ENCODE data around the gene EXOC6B. TPM values are rescaled to one million over a fixed set of nuclear protein-coding genes. Genes with fewer than 3 reads are reported as not detected.

The EXOC6B gene
- polyA plus RNA-seq, 4 donors = 6.9 to 12.6 (median 8.5) TPM

GRCh38 chr2:72362733-72363132, 463.1 kb downstream of the EXOC6B start:
- FAIRE-seq = no peak
- peaks cover 0 to 1% (median 0%) of the 10 kb centered on the region in 3 donors for H3K36me3 ChIP-seq (ENCODE audit: control insufficient read depth in 3 of 3, insufficient read depth in 2 of 3, low read depth in 1 of 3, low read length in 3 of 3)

GRCh38 chr2:72361521-72361920, 464.3 kb downstream of the EXOC6B start:
- Histone ChIP-seq H3K27me3 (ENCODE audit: control insufficient read depth in 3 of 3, insufficient read depth in 3 of 3, low read length in 3 of 3) (no peaks in the 10 kb centered on the region), H3K4me3 (ENCODE audit: low read depth in 1 of 3, low read length in 3 of 3) (no peak overlapping the region), H3K27ac (ENCODE audit: low read depth in 1 of 3, low read length in 2 of 3) (no peak overlapping the region), H3K4me1 (ENCODE audit: control insufficient read depth in 3 of 3, insufficient read depth in 2 of 3, low read depth in 1 of 3, low read length in 2 of 3) (no peaks in the 10 kb centered on the region), H3K36me3 (ENCODE audit: control insufficient read depth in 3 of 3, insufficient read depth in 2 of 3, low read depth in 1 of 3, low read length in 3 of 3) (peaks cover 0 to 1% (median 0%) of the 10 kb centered on the region in 3 donors), H3K9me3 (ENCODE audit: control insufficient read depth in 2 of 2, insufficient read depth in 1 of 2, low read depth in 1 of 2, low read length in 1 of 2) (no peaks in the 10 kb centered on the region)
- DNase-seq (no peak), FAIRE-seq (no peak)
- 67 to 85% (median 68%) methylated on average over 2 of the region's 2 CpGs for WGBS, 3 donors

More at GRCh38 chr2:72362733-72363132, 463.1 kb downstream of the EXOC6B start:
- Histone ChIP-seq H3K27ac (ENCODE audit: low read depth in 1 of 3, low read length in 2 of 3) (no peak overlapping the region), H3K27me3 (ENCODE audit: control insufficient read depth in 3 of 3, insufficient read depth in 3 of 3, low read length in 3 of 3) (no peaks in the 10 kb centered on the region), H3K9me3 (ENCODE audit: control insufficient read depth in 2 of 2, insufficient read depth in 1 of 2, low read depth in 1 of 2, low read length in 1 of 2) (no peaks in the 10 kb centered on the region), H3K4me1 (ENCODE audit: control insufficient read depth in 3 of 3, insufficient read depth in 2 of 3, low read depth in 1 of 3, low read length in 2 of 3) (no peaks in the 10 kb centered on the region), H3K4me3 (ENCODE audit: low read depth in 1 of 3, low read length in 3 of 3) (no peak overlapping the region)
- no peak for DNase-seq

- DNase-seq (no peak), FAIRE-seq (no peak)
- H3K27ac ChIP-seq (ENCODE audit: low read depth in 1 of 3, low read length in 2 of 3) = no peak overlapping the region
- no peaks in the 10 kb centered on the region for H3K9me3 ChIP-seq (ENCODE audit: control insufficient read depth in 2 of 2, insufficient read depth in 1 of 2, low read depth in 1 of 2, low read length in 1 of 2)
- H3K4me1 ChIP-seq (ENCODE audit: control insufficient read depth in 3 of 3, insufficient read depth in 2 of 3, low read depth in 1 of 3, low read length in 2 of 3) = no peaks in the 10 kb centered on the region
- 88 to 100% (median 90%) methylated on average over 1 of the region's 1 CpG for WGBS, 3 donors
- H3K36me3 ChIP-seq (ENCODE audit: control insufficient read depth in 3 of 3, insufficient read depth in 2 of 3, low read depth in 1 of 3, low read length in 3 of 3) = peaks cover 0 to 1% (median 0%) of the 10 kb centered on the region in 3 donors
- no peak overlapping the region for H3K4me3 ChIP-seq (ENCODE audit: low read depth in 1 of 3, low read length in 3 of 3)
- no peaks in the 10 kb centered on the region for H3K27me3 ChIP-seq (ENCODE audit: control insufficient read depth in 3 of 3, insufficient read depth in 3 of 3, low read length in 3 of 3)
Measured at GRCh38 chr2:72361042-72361441, 464.8 kb downstream of the EXOC6B start.

DNA sequence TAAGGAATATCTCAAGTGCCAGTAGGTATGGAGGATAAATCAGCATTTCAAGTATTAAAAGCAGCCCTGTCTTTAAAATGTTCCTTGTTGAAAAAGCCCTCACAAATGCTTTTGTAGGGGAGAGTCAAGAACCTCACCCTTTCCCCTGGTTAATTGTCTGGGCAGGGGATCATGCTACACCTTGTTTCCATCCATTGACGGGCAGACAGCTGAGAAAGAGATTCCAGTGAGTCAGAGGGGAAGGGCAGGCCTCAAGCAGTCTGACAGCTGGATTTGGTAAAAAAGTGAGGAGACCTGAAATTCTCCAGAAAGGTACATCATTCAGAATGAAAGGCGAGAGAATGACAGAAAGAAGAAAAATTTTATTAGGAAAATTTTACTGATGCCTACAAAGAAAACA, 475.0 kb downstream of the EXOC6B start:
- H3K9me3 ChIP-seq (ENCODE audit: control insufficient read depth in 2 of 2, insufficient read depth in 1 of 2, low read depth in 1 of 2, low read length in 1 of 2) = no peaks in the 10 kb centered on the region
- H3K36me3 ChIP-seq (ENCODE audit: control insufficient read depth in 3 of 3, insufficient read depth in 2 of 3, low read depth in 1 of 3, low read length in 3 of 3) = peaks cover 0 to 2% (median 0%) of the 10 kb centered on the region in 3 donors
- no peaks in the 10 kb centered on the region for H3K27me3 ChIP-seq (ENCODE audit: control insufficient read depth in 3 of 3, insufficient read depth in 3 of 3, low read length in 3 of 3)
- 89 to 95% (median 89%) methylated on average over 2 of the region's 2 CpGs for WGBS, 3 donors
- DNase-seq (no peak), FAIRE-seq (no peak)
- H3K4me1 ChIP-seq (ENCODE audit: control insufficient read depth in 3 of 3, insufficient read depth in 2 of 3, low read depth in 1 of 3, low read length in 2 of 3) = no peaks in the 10 kb centered on the region
- H3K27ac ChIP-seq (ENCODE audit: low read depth in 1 of 3, low read length in 2 of 3) = no peak overlapping the region
- H3K4me3 ChIP-seq (ENCODE audit: low read depth in 1 of 3, low read length in 3 of 3) = no peak overlapping the region

DNA sequence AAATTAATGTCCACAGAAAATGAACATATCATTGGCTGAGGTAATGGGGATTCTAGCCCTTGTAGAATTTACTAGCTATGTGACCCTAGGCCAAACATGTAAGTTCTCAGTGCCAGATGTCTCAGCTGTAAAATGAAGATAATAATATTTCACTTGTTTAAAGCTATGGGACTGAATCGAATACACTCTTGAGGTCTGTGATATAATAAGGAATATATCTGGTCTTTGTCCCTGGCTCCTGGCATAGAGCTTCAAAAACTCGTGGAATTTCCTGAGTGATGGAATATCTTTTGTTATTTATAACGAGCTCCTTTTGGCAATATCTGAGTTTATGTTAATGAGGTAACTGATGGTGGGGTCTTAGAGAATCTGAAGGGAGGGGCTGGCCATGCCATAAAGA, 476.8 kb downstream of the EXOC6B start:
- peaks cover 0 to 4% of the 10 kb centered on the region in 2 donors for H3K9me3 ChIP-seq (ENCODE audit: control insufficient read depth in 2 of 2, insufficient read depth in 1 of 2, low read depth in 1 of 2, low read length in 1 of 2)
- no peak overlapping the region for H3K4me3 ChIP-seq (ENCODE audit: low read depth in 1 of 3, low read length in 3 of 3)
- DNase-seq = no peak
- no peaks in the 10 kb centered on the region for H3K27me3 ChIP-seq (ENCODE audit: control insufficient read depth in 3 of 3, insufficient read depth in 3 of 3, low read length in 3 of 3)
- WGBS, 3 donors = 62 to 86% (median 80%) methylated on average over 3 of the region's 3 CpGs
- peaks cover 0 to 2% (median 0%) of the 10 kb centered on the region in 3 donors for H3K36me3 ChIP-seq (ENCODE audit: control insufficient read depth in 3 of 3, insufficient read depth in 2 of 3, low read depth in 1 of 3, low read length in 3 of 3)
- H3K27ac ChIP-seq (ENCODE audit: low read depth in 1 of 3, low read length in 2 of 3) = no peak overlapping the region
- H3K4me1 ChIP-seq (ENCODE audit: control insufficient read depth in 3 of 3, insufficient read depth in 2 of 3, low read depth in 1 of 3, low read length in 2 of 3) = no peaks in the 10 kb centered on the region
- FAIRE-seq = no peak

DNA sequence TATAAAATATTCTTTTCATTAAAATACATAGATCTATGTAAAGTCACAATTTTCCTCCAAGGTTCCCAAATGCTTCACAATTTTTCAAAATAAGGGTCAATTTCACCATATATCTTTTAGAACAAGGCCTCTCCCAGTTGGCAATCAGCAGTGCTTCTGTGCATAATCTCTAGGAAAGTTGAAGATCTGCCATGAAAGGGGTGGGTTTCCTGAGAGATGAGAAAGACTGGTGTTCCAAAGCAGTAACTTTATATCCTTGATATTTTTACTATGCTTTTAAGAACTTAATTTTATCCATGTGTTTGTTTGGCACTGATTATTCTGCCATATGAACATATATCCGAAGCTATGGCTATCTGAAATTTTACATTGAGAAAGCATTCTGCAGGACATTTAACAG, 478.8 kb downstream of the EXOC6B start:
- no peak for DNase-seq
- FAIRE-seq = no peak

DNA sequence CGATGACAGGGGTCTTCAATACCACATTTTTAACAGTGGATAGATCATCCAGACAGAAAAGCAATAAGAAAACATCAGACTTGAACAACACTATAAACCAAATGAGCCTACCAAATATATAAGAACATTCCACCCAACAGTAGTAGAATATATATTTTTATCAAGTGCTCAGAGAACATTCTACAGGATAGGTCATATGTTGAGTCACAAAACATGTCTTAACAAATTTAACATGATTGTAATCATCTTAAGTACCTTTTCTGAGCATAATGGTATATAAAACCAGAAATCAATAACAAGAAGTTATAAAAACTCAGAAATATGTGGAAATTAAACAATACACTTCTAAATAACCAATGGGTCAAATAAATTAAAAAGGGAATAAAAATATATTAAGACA, 484.2 kb downstream of the EXOC6B start:
- no peaks in the 10 kb centered on the region for H3K4me1 ChIP-seq (ENCODE audit: control insufficient read depth in 3 of 3, insufficient read depth in 2 of 3, low read depth in 1 of 3, low read length in 2 of 3)
- 95 to 97% (median 96%) methylated on average over 1 of the region's 1 CpG for WGBS, 3 donors
- DNase-seq = no peak
- no peak for FAIRE-seq
- H3K27ac ChIP-seq (ENCODE audit: low read depth in 1 of 3, low read length in 2 of 3) = no peak overlapping the region
- H3K27me3 ChIP-seq (ENCODE audit: control insufficient read depth in 3 of 3, insufficient read depth in 3 of 3, low read length in 3 of 3) = no peaks in the 10 kb centered on the region
- no peak overlapping the region for H3K4me3 ChIP-seq (ENCODE audit: low read depth in 1 of 3, low read length in 3 of 3)
- peaks cover 0 to 4% of the 10 kb centered on the region in 2 donors for H3K9me3 ChIP-seq (ENCODE audit: control insufficient read depth in 2 of 2, insufficient read depth in 1 of 2, low read depth in 1 of 2, low read length in 1 of 2)
- H3K36me3 ChIP-seq (ENCODE audit: control insufficient read depth in 3 of 3, insufficient read depth in 2 of 3, low read depth in 1 of 3, low read length in 3 of 3) = peaks cover 0 to 2% (median 0%) of the 10 kb centered on the region in 3 donors

More for the DNA sequence above, 478.8 kb downstream of the EXOC6B start:
- peaks cover 0 to 2% (median 0%) of the 10 kb centered on the region in 3 donors for H3K36me3 ChIP-seq (ENCODE audit: control insufficient read depth in 3 of 3, insufficient read depth in 2 of 3, low read depth in 1 of 3, low read length in 3 of 3)
- H3K27ac ChIP-seq (ENCODE audit: low read depth in 1 of 3, low read length in 2 of 3) = no peak overlapping the region
- H3K4me3 ChIP-seq (ENCODE audit: low read depth in 1 of 3, low read length in 3 of 3) = no peak overlapping the region
- peaks cover 0 to 4% of the 10 kb centered on the region in 2 donors for H3K9me3 ChIP-seq (ENCODE audit: control insufficient read depth in 2 of 2, insufficient read depth in 1 of 2, low read depth in 1 of 2, low read length in 1 of 2)
- no peaks in the 10 kb centered on the region for H3K27me3 ChIP-seq (ENCODE audit: control insufficient read depth in 3 of 3, insufficient read depth in 3 of 3, low read length in 3 of 3)
- 89 to 98% (median 95%) methylated on average over 1 of the region's 1 CpG for WGBS, 3 donors
- H3K4me1 ChIP-seq (ENCODE audit: control insufficient read depth in 3 of 3, insufficient read depth in 2 of 3, low read depth in 1 of 3, low read length in 2 of 3) = no peaks in the 10 kb centered on the region

DNA sequence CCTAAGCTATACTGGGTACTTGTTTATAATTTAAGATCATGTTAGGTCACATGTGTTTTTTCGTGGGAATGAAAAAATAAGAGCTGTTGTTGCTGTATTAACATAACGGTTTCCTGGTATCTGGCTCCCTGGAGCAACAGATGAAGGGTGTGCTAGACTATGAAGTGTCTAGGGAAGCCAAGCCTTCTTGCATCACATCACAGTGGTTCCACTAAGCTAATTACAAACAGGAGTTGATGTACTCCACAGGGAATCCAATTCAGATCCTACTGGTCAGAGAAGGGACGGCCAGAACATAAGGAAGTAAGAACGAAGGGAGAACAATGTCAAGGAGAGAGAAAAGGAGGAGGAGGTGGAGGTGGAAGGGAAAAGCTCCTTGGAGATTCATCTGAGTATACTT, 485.2 kb downstream of the EXOC6B start:
- WGBS, 3 donors = 82 to 94% (median 85%) methylated on average over 4 of the region's 4 CpGs
- Histone ChIP-seq H3K4me3 (ENCODE audit: low read depth in 1 of 3, low read length in 3 of 3) (no peak overlapping the region), H3K27me3 (ENCODE audit: control insufficient read depth in 3 of 3, insufficient read depth in 3 of 3, low read length in 3 of 3) (no peaks in the 10 kb centered on the region), H3K4me1 (ENCODE audit: control insufficient read depth in 3 of 3, insufficient read depth in 2 of 3, low read depth in 1 of 3, low read length in 2 of 3) (no peaks in the 10 kb centered on the region), H3K9me3 (ENCODE audit: control insufficient read depth in 2 of 2, insufficient read depth in 1 of 2, low read depth in 1 of 2, low read length in 1 of 2) (peaks cover 0 to 4% of the 10 kb centered on the region in 2 donors), H3K27ac (ENCODE audit: low read depth in 1 of 3, low read length in 2 of 3) (no peak overlapping the region), H3K36me3 (ENCODE audit: control insufficient read depth in 3 of 3, insufficient read depth in 2 of 3, low read depth in 1 of 3, low read length in 3 of 3) (no peaks in the 10 kb centered on the region)
- DNase-seq (no peak), FAIRE-seq (no peak)

GRCh38 chr2:72338076-72338475, 487.8 kb downstream of the EXOC6B start:
- WGBS, 3 donors = 84 to 100% (median 93%) methylated on average over 1 of the region's 1 CpG
- FAIRE-seq = no peak

More at GRCh38 chr2:72338076-72338475, 487.8 kb downstream of the EXOC6B start:
- Histone ChIP-seq H3K36me3 (ENCODE audit: control insufficient read depth in 3 of 3, insufficient read depth in 2 of 3, low read depth in 1 of 3, low read length in 3 of 3) (no peaks in the 10 kb centered on the region), H3K4me1 (ENCODE audit: control insufficient read depth in 3 of 3, insufficient read depth in 2 of 3, low read depth in 1 of 3, low read length in 2 of 3) (no peaks in the 10 kb centered on the region), H3K27ac (ENCODE audit: low read depth in 1 of 3, low read length in 2 of 3) (no peak overlapping the region), H3K9me3 (ENCODE audit: control insufficient read depth in 2 of 2, insufficient read depth in 1 of 2, low read depth in 1 of 2, low read length in 1 of 2) (no peaks in the 10 kb centered on the region), H3K4me3 (ENCODE audit: low read depth in 1 of 3, low read length in 3 of 3) (no peak overlapping the region), H3K27me3 (ENCODE audit: control insufficient read depth in 3 of 3, insufficient read depth in 3 of 3, low read length in 3 of 3) (no peaks in the 10 kb centered on the region)
- DNase-seq = no peak
